Activated T-helper 1 cell treated with anti-CD3 and anti-CD28 coated beads, Interleukin-2, amount 50 U/mL, for 16 hours (primary cell): Measurements from ENCODE around the gene LRRC4B.

Experiments used
- DNase-seq, 2 donors: peaks; one replicate each; pipeline ENCODE4 v3.0.0-alpha.2; 2020; ENCODE audit warnings: low read depth in 1 of 2, low spot score in 1 of 2

LRRC4B gene

DNA sequence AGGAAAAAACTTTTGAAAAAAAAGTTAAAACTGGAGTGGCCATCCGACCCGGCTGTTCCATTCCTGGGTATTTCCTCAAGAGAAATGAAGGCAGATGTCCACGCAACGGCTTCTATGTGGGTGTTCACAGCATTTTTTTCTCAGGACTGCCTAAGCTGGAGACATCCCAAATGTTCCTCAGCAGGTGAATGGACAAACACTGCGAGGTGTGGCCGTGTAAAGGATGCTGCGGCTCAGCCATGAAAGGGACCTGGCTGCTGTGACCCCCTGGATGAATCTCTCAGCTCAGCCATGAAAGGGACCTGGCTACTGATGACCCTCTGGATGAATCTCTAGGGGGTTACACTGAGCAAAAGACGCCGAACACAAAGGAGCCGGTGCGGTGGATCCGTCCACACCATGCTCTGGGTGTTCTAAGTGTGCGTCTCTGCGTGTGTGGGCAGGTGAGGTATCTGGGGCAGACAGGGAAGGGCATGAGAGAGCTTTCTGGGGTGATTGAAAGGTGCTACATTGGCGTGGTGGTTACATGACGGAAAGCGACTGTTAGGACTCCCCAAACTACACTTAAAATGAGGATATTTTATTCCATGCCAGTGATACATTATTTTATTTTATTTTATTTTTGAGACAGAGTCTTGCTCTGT is 47.3 kb downstream of the LRRC4B start:
- no peak for DNase-seq

DNA sequence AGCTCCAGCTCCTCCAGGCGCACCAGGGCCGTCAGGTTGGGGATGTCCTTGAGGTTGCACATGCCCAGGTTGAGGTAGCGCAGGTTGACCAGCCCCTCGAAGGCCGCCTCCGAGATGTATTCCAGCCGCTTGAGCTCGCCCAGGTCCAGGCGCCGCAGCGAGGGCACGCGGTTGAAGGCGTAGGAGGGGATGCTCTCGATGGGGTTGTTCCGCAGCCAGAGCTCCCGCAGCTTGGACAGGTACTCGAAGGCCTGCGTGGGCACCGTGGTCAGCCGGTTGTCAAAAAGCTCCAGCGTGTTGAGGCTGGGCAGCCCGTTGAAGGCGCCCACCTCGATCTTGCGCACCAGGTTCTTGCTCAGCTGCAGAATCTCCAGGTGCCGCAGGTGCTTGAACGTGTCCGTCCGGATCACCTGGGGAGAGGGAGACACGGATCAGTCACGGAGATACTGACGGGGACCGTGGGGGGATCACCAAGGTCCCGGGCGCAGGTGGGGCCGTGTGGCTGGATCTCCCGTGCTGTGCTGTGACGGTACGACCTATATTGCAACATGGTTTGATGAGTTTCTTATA is 49.1 kb downstream of the LRRC4B start:
- DNase-seq = no peak

DNA sequence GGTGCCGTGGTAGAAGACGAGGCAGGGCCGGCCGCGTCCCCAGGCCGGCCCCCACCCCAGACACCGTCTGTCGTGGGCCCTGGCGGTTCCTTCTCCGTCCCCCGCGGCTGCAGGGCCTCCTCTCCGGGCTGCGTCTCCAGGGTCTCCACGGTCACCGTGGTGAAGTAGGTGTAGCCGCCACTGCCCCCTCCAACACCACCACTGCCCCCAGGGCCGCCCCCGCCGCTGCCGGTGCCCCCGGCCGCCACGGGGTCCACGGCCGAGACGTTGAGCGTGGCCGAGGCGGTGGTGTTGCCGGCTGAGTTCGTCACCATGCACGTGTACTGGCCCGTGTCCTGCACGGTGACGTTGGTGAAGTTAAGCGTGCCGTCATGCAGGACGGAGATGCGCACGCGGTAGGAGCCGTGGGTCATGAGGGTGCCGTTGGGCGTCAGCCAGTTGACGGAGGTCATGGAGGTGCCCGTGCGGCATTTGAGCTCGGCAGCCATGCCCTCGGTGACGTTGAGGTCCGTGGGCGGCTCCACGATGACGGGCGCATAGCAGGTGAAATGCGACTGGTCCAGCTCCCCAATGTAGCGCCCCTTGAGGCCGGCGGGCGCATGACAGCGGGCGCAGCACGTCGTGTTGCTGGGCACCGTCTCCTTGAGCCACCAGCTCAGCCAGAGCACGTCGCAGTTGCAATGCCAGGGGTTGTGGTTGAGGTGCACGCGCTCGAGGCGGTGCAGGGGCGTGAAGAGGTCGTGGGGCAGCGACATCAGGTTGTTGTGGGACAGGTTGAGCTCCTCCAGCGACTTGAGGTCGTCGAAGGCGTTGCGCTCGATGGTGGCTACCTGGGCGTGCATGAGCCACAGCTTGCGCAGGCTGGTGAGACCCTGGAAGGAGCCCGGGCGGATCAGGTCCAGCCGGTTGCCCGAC is 49.9 kb downstream of the LRRC4B start:
- no peak for DNase-seq

DNA sequence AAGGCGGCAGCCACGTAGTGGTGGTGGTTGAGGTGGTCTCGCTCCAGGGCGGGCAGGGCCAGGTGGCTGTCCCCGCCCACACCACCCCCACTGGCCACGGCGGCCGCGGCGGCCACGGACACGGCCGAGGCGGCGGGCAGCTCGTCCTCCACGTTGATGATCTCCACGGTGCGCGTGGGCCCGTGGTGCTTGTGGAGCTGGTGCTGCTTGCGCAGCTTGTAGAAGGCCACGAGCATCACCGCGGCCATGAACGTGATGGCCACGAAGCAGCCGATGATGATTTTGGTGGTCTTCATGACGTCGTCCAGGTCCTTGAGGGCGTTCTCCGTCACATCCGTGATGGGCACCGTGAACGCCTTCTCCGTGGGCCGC is 50.5 kb downstream of the LRRC4B start:
- DNase-seq = no peak

DNA sequence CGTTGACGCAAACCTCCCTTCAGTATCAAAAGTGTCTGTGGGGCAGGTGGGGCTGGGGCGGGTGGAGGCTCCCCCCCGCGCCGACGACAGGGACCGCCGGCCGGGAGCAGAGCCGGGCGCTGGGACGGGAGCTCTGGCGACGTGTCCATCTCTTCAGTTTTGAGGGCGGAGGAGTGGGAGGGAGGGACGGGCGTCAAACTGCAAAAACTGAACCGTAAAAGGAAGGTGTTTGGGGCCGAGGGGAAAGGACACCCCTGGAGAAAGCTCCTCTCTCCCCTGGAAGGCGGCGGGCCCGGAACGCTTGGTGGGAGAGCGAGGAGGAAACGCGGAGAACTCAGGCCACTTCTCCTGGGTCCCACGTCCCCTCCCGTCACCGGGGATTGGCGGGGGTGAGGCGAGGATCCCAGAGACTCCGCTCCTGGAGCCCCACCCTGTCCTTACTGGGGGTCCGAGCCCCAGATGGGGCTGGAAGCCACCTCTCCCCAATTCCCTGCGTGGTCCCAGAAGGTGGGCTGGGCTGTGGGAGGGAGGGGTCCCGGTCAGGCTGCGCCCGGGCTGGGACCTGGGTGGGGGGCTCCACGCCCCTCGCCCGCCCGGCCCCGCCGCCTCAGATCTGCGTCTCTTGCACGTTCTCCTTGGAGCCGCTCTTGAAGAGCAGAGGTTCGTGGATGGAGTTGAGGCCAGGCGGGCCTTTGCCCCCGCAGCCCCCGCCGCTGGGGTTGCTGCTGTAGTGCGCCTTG is 51.1 kb downstream of the LRRC4B start:
- DNase-seq = no peak

DNA sequence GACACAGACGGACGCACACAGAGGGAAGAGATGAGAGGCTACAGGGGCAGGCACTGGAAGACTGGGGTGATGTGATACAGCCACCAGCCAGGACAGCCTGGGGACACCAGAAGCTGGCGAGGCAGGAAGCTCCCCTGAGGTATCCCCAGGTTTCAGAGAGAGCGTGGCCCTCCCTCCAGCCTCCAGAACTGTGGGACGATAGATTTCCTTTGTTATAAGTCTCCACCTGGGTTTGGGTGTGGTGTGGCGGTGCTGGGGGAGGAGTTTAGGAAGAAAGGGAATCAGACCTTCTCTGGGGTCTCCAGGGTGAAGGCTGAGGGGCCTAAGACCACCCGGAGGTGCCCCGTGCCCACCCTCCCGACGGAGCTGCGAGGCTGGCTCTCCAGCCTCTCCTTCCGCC is 51.8 kb downstream of the LRRC4B start:
- no peak for DNase-seq

DNA sequence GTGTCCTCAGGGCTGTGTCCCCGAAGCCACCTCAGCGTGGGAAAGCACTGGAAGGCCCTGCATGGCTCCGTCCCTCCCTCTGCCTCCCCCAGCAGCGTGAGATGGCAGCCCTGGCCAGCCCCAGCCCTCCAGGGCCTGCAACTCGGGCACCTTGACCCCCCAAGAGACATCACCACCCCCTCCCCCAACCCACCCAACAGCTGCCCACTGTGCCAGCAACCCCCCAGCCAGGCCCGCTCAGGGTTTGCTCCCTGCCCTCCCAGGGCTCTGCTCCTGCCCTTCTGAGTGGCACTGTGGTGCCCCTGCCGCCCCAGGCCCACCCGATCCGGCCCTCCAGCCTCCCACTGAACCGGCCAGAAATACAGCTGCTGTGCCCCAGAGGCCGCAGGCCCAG is 53.1 kb downstream of the LRRC4B start:
- no peak for DNase-seq

DNA sequence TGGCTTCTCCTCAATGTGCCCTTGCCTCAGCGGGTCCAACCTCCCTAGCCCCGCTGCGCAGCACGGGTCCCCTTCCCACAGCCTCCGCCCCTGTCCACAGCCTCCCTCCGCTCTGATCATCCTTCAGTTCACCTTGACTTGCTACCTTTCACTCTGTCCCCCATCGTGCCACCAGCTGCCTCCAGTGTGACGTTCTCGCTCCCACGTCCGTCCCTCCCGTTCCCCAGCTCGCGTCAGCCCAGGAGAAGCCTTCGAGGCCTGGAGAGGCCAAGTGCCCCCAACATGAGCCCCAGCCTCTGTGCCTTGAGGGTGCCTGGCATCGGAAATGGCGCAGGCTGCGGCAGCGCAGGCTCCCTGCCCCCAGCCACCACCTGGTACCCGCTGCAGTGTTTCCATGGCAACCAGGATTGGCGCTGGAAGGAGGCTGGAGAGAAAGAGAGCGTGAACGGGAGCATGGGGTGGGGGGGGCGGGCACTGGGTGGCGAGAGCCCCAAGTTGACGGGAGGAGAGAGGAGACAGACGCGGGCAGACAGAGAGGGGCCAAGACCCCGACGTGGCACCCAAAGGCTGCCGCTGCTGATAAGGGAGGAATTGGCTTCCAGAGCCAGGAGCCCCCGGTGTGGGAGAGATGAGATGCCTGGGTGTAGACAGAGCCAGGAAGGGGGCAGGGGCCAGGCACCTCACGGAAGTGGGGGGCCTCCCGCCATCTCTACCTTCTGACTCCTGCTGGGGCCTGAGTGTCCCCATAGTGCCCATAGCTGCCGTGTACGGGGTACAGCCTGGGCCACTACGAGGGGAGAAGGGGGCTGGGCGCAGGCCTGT is 53.7 kb downstream of the LRRC4B start:
- DNase-seq = no peak

DNA sequence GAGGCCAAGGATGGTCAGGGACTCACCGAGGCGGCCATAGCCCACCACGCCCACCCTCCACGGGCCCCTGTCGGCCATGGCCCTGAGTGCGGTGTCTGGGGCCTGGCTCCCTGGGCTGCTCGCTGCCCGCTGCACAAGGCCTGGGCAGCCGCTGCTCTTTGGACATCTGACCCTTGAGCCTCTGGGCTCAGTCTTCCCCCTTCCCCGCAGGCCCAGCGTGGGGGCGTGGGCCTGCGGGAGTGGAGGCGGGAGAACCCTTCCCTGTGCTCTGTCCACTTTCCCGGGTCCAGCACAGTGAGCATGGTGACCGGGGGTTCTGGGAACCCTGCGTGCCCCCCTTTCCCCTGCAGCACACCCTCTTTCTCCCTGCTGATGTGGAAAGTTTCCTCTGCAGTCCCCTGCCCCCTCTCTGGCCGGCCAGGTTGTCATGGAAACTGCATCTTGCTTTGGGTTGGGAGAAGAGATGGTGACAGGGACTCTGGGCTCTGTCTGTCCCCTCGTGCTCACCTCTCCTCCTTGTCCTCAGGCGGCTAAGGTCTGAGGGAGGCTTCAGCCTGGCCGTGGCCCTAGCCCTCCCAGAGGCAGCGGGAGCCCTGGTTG is 54.4 kb downstream of the LRRC4B start, which contains the start of gene ASPDH:
ASPDH (minus strand) TSS at position 168 of the 600 bp plus-strand sequence; CDS start at position 78, 90 bp downstream.
- DNase-seq = no peak

DNA sequence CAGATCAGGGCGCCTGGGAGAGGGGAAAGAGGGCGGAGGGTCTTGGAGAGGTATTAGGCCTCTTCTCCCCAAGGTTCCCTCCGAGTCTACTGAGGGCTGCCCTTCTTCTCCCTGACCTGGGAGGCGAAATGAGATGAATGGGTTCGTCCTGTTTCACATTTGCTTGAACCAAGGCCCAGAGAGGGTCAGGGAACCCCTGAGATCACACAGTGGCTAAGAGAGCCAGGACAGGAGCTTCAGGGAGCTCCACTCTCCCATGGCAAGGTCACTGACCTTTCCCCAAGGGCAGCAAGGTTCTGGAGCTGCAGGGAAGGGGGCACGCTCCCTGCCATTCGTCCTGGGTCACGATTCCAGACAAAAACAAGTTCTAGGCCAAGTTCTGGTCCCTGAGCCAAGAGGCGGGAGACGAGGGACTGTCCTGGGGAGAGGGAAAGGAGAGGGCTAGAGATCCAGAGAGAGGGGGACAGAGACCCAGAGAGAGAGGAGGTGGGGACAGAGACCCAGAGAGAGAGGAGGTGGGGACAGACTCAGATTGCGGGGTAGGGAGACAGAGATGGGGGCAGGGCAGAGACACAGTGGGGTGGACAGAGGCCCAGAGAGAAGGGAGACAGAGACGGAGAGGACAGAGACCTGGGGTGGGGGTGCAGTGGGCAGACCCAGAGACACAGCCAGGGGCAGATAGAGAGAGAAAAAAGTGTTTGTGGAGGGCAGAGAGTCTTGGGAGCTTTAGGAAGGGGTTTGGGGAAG is 55.1 kb downstream of the LRRC4B start:
- no peak for DNase-seq

DNA sequence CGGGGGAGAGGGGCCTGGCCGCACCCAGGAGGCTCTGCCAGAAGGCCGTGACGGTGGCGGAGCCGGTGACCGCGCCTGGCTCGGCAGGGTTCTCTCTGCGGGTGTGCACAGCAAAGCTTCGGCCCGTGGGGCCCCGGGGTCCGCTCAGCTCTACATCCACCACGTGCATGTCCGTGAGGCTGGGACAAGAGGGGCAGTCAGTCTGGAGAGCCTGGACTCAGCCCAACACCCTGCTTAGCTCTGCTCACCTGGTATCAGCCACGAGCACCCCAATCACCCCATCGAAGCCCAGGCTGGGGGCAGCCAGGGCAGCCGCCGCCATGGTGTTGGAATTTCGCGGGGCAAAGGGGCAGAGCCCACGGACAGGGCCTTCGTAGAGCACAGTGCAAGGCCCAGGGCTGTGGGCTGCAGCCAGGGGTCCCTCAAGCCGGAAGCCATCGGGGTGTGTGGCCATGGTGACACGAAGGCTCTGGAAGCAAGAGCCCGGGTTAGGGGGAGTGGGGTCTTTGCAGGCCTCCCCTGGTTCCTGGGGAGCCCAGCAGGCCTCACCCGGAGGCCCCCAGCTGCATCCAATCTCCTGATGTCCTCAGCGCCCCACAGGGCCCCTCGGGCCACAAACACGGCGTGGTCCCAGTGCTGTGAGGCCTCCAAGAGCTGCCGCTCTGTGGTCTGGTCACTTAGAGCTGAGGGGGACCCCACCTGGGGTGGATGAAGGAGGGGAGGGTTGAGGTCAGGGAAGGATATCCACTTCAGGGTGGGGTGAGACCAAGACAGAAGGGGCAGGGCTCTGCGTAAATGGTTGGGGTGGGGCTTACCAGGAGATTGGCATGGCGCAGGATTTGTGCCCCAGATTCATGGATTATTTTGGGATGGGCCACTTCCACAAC is 55.9 kb downstream of the LRRC4B start:
- no peak for DNase-seq

DNA sequence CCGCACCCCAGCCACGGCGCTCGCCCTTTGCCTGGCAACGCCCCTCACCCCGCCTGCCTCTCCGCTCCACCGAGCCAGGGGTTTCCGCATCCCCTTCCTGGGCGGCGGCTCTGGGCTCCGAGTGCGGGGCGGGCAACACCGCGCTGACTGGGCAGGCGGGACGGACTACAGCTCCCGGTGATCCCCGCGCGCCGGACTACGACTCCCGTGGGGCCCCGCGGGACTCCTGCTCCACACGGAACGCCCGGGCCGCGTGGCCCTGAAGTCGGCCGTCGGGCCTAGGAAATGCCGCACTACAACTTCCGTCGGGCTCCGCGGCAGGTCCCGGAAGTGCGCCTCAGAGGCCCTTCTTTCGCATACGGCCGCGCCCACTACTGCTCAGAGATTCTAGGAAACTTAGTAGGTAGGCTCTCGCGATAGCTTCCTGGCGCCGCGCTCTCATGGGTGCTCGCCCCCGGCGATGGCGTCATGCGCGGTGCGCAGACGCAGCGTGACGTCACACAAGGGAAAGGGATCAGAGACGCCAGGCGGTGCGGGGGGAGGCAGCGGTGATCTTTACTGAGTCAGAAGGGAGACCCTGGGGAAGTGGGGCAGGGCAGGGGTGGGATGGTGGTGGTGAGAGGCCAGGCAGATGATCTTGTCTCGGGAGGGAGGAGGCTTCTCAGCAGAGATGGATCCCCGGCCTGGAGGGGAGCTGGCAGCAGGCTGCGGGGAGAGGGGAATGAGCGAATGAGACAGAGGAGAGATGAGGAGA is 57.0 kb downstream of the LRRC4B start, which contains the start of gene JOSD2:
JOSD2 (minus strand) TSS at position 123 of the 754 bp plus-strand sequence. CDS start 760 bp downstream, outside the sequence.
- peak; percentile 93 to 95 for DNase-seq

DNA sequence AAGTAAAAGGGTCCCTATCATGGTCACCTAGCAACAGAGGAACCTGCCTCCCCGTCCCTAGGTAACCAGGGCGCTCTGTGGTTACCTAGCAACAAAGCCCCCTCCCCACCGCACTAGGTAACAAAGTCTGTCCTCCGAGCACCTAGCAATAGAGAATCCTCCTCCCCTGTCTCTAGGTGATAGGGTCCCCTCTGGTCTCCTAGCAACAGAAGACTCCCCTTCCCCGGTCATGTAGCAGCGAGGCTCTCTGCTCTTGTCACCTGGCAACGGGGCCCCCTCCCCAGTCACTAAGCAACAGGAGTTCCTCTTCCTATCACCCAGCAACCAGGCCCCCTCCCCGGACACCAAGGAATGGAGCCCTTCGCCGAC is 57.6 kb downstream of the LRRC4B start:
- DNase-seq = no peak

DNA sequence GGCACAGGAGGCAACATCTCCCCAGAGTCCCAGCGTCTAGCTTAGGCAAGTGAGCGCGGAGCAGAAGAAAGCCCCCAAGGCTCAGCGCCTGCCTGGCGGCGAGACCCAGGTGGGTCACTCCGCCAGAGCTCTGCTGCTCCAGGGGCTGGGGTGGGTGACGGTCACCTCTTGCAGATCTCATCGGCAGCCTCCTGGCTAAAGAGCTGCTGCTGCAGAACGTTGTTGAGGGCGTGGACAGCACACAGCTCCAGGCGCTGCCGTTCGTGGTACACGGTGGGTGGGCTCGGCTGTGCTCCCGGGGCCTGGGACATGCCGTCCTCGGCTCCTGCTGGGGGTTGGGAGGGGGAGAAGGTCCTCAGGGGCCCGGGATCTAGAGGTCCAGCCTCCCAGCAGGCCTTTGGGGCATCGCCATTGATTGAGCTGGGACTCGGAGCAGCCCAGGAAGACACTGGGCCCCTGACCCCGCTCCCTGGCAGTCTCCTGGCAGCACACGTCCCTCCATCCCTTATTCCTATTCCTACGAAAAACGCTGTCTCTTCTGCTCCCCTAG is 58.0 kb downstream of the LRRC4B start:
- DNase-seq = no peak

DNA sequence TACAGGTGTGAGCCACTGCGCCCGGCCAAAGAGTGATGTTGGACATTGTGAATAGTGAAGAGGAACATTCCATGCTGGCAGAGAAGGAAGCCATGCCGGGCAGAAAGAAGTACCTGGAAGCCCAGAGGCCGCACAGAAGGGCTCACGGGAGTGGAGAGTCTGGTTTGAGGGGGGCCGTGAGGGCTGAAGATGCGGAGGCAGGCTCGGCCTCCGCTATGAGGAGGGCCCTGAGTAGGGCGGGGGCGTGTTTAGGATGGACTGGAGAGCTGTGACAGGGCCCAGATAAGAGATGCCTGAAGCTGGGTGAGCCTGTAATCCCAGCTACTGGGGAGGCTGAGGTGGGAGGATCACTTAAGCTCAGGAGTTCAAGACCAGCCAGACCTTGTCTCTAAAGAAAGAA is 58.9 kb downstream of the LRRC4B start:
- DNase-seq = no peak

DNA sequence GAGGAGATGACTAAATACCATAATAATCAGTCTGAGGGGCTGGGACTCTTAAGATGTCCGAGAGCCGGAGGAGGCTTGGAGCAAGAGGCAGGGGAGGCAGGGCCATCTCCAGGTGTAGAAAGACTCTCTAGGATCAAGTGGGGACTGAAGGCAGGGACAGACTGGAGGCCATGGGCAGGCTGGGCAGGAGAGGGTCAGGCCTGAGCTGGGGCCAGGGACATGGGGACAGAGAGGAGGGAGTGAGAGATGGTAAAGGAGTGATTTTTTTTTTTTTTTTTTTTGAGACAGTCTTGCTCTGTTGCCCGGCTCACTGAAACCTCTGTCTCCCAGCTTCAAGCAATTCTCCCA is 59.4 kb downstream of the LRRC4B start:
- DNase-seq = no peak

DNA sequence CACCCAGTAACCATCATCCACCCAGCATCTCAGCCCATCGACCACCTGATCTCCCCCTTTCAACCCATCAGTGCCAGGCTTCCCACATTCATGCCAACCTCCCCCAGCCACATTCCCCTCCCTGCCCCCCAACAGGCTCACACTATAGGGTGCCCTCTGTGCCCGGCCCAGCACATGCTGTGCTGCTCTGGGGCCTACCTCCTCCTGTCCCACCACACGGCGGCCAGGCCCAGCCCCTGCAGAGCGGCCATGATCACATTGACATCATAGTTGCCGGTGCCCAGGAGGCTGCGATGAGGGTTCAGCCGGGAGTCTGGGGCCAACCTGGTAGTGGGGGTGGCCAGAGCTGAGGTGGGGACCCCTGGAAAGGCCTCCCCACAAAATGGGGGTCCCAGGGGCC is 60.9 kb downstream of the LRRC4B start:
- DNase-seq = no peak

DNA sequence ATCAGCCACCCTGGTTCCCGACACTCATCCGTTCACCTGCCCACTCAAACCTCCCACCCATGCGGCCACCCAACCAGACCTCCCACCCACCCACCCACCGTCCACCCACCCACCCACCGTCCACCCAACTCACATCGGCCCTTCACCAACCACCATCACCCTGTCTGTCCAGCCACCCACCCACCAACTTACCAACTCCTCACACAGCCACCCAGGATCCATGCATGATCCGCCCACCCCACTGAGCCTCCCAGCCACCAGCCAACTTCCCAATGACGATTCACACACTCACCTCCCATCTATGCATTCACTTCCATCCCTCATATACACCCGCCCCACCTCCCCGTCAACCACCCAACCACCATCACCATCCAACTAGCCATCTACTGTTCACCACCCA is 61.5 kb downstream of the LRRC4B start:
- DNase-seq = no peak
